Hepatocyte (in vitro differentiated cells): ENCODE data around the gene KRR1.
"Not testable (repeated sequence)": the region's sequence is repeated elsewhere in the genome, so short reads cannot be mapped to it uniquely, and the experiment has no call there.

Experiments used
- CTCF ChIP-seq: fragments of 200-600 bp; sonication (generic); IDR thresholded peaks from 2 replicates; pipeline ENCODE4 v1.5.1; 2016; ENCODE audit warnings: antibody characterized with exemption, mild to moderate bottlenecking; ENCODE audit not compliant: poor library complexity
- EZH2 ChIP-seq: fragments of 200-600 bp; sonication (generic); IDR thresholded peaks from 2 replicates; pipeline ENCODE4 v1.6.1; 2016; ENCODE audit warnings: antibody characterized with exemption, mild to moderate bottlenecking, borderline replicate concordance
- EZH2phosphoT487 ChIP-seq: fragments of 200-600 bp; sonication (generic); IDR thresholded peaks from one replicate; pipeline ENCODE4 v1.6.1; 2018; ENCODE audit warnings: antibody characterized with exemption, mild to moderate bottlenecking, low read depth, moderate library complexity; ENCODE audit not compliant: unreplicated experiment, severe bottlenecking

DNA sequence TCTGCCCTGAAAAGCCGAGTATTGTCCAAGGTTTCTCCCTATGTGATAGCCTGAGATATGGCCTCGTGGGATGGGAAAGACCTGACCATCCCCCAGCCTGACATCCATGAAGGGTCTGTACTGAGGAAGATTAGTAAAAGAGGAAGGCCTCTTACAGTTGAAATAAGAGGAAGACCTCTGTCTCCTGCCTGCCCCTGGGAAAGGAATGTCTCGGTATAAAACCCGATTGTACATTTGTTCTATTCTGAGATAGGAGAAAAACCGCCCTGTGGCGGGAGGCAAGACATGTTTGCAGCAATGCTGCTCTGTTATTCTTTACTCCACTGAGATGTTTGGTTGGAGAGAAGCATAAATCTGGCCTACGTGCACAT lies 66.3 kb downstream of the KRR1 start:
- TF ChIP-seq CTCF, EZH2phosphoT487, EZH2: not testable (repeated sequence)
